Glutamatergic neuron (in vitro differentiated cells): Measurements from ENCODE around the gene CCR5AS.

ENCODE experiments used
- DNase-seq: peaks from one replicate; pipeline ENCODE4 v3.0.0; 2022
- H3K27ac Mint-ChIP-seq: one replicate; pipeline ENCODE4 v1.8.0; 2020; ENCODE audit warnings: mild to moderate bottlenecking, mixed read lengths, inconsistent platforms; ENCODE audit not compliant: unreplicated experiment
- H3K27me3 Mint-ChIP-seq: one replicate; pipeline ENCODE4 v1.8.0; 2020; ENCODE audit warnings: mild to moderate bottlenecking, moderate library complexity, mixed read lengths, inconsistent platforms; ENCODE audit not compliant: unreplicated experiment
- H3K36me3 Mint-ChIP-seq: one replicate; pipeline ENCODE4 v1.8.0; 2020; ENCODE audit warnings: mild to moderate bottlenecking, mixed read lengths, inconsistent platforms; ENCODE audit not compliant: unreplicated experiment
- H3K4me1 Mint-ChIP-seq: one replicate; pipeline ENCODE4 v1.8.0; 2020; ENCODE audit warnings: mild to moderate bottlenecking, low read depth, mixed read lengths, inconsistent platforms; ENCODE audit not compliant: unreplicated experiment
- H3K4me3 Mint-ChIP-seq: one replicate; pipeline ENCODE4 v1.8.0; 2020; ENCODE audit warnings: mild to moderate bottlenecking, mixed read lengths, inconsistent platforms; ENCODE audit not compliant: unreplicated experiment
- H3K9me3 Mint-ChIP-seq: one replicate; pipeline ENCODE4 v1.8.0; 2020; ENCODE audit warnings: mild to moderate bottlenecking, moderate library complexity, mixed read lengths, inconsistent platforms; ENCODE audit not compliant: unreplicated experiment
- CTCF ChIP-seq: fragments of 200-600 bp; sonication (generic); IDR thresholded peaks from one replicate; pipeline ENCODE4 v1.5.0; 2021; ENCODE audit not compliant: partially characterized antibody, unreplicated experiment

CCR5AS gene

DNA sequence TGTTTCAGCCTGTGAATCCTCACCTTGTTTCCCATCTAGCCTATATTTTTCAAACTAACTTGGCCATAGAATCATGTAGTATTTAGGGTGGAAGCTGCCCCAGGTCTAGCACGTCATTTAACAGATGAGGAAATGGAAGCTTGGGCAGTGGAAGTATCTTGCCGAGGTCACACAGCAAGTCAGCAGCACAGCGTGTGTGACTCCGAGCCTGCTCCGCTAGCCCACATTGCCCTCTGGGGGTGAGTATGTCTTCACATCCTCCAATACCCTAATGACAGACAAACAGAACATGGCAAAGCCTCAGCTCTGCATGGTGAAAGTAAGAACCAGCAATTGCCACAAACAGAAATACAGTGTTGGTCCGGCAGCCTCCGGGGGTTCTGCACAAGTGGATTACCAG is 38.3 kb downstream of the CCR5AS start:
- TF ChIP-seq CTCF, result no peak
- Mint-ChIP-seq H3K4me3 (no peak overlapping the region), H3K27ac (no peak overlapping the region), H3K9me3 (peaks cover 1% of the 10 kb centered on the region), H3K27me3 (peaks cover 4% of the 10 kb centered on the region), H3K4me1 (peaks cover 5% of the 10 kb centered on the region), H3K36me3 (no peaks in the 10 kb centered on the region)
- peak; percentile 25 for DNase-seq

DNA sequence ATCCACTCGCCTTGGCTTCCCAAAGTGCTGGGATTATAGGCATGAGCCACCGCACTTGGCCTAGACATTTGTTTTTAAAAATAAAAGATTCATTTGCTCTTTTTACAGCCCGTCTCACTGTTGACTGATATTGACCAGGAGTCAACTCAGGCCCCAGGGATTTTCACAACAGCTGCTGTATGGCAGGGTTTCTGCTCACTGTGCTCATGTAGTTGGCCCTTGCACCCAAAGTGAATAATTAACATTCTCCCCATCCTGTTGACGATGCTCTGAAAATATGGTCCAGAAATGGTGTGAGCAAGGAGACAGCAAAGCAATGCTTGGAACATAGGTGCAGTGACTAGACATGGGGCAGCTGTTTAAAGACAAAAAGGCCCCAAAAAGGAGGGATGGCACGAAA is 39.1 kb downstream of the CCR5AS start:
- H3K36me3 Mint-ChIP-seq, result no peaks in the 10 kb centered on the region
- no peaks in the 10 kb centered on the region for H3K9me3 Mint-ChIP-seq
- peaks cover 5% of the 10 kb centered on the region for H3K4me1 Mint-ChIP-seq
- H3K4me3 Mint-ChIP-seq, result no peak overlapping the region
- no peaks in the 10 kb centered on the region for H3K27me3 Mint-ChIP-seq
- no peak for DNase-seq
- TF ChIP-seq CTCF, result no peak
- no peak overlapping the region for H3K27ac Mint-ChIP-seq

DNA sequence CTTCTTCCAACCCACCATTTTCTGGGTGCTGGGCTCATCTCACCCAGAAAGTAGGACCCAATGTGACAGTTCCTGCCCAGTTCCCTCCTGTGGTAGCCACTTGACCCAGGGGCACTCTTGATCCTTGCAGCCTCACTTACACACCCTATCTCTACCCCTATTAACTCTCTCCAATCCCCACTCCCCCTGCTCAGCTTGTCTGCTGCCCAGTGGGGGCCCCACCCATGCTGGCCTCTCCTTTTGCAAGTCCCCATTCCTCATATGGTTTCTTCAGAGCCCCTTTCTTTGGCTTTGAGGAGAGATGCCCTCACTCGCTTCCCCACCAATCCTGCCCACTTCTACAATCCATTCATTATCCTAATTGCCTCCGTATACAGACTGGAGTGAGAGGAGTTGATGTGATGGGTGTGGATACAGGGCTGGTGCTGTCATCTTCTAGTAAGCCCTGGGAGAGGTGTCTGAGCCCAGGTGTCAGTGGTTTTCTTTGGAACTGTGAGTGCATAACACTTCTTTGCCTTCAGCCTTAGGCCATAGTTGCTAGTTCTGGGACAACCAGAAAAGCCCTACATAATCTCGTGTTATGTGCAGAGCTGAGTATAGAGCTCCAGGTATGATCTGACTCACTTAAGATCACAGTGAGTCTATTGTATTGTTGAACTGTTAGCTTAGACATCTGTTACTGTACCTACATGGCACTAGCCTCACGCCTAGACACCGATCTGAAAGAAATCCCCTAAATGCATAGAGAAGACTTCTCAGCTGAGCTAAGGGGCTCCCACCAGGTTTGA is 40.9 kb downstream of the CCR5AS start:
- no peak for TF ChIP-seq CTCF
- Mint-ChIP-seq H3K4me1 (peaks cover 5% of the 10 kb centered on the region), H3K4me3 (no peak overlapping the region), H3K27me3 (no peaks in the 10 kb centered on the region), H3K27ac (no peak overlapping the region), H3K9me3 (no peaks in the 10 kb centered on the region), H3K36me3 (no peaks in the 10 kb centered on the region)
- no peak for DNase-seq

- no peak overlapping the region for H3K4me3 Mint-ChIP-seq
- H3K9me3 Mint-ChIP-seq, result no peaks in the 10 kb centered on the region
- no peak overlapping the region for H3K27ac Mint-ChIP-seq
- no peaks in the 10 kb centered on the region for H3K27me3 Mint-ChIP-seq
- peaks cover 5% of the 10 kb centered on the region for H3K4me1 Mint-ChIP-seq
- no peak for DNase-seq
- H3K36me3 Mint-ChIP-seq, result no peaks in the 10 kb centered on the region
- TF ChIP-seq CTCF, result no peak
These were observed 41.8 kb downstream of the CCR5AS start for GRCh38 chr3:46365041-46365440.

GRCh38 chr3:46361408-46362283 is 45.2 kb downstream of the CCR5AS start:
- H3K27me3 Mint-ChIP-seq, result no peaks in the 10 kb centered on the region
- H3K27ac Mint-ChIP-seq, result no peak overlapping the region
- TF ChIP-seq CTCF, result no peak
- no peak for DNase-seq
- no peaks in the 10 kb centered on the region for H3K36me3 Mint-ChIP-seq
- H3K4me1 Mint-ChIP-seq, result no peaks in the 10 kb centered on the region
- H3K4me3 Mint-ChIP-seq, result no peak overlapping the region
- H3K9me3 Mint-ChIP-seq, result no peaks in the 10 kb centered on the region
